Measurements from ENCODE around the gene NCAM1.

DNA sequence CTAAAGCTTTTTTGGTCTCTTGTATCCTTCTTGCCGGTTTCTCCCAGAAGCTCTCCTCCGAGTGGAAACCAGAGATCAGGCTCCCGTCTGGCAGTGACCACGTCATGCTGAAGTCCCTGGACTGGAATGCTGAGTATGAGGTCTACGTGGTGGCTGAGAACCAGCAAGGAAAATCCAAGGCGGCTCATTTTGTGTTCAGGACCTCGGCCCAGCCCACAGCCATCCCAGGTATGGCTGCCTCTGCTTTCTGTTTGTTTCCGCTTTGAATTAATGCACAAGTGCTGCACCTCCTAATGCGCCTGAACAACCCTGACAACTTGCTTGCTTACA is 298.8 kb downstream of the NCAM1 start:
- TF ChIP-seq SP1 (IDR thresholded peaks at IDR 0.05; ENCODE audit: low read depth) (no peak), YY1 (IDR thresholded peaks at IDR 0.05; ENCODE audit: extremely low read depth, insufficient replicate concordance, low read depth, low read length) (no peak), POLR2A (IDR thresholded peaks at IDR 0.05; ENCODE audit: borderline replicate concordance, extremely low read depth, insufficient read depth, insufficient read length) (no peak), POLR2AphosphoS5 (IDR thresholded peaks at IDR 0.05; ENCODE audit: low read depth, low read length) (no peak), EZH2 (IDR thresholded peaks at IDR 0.05) (no peak), ELF1 (IDR thresholded peaks at IDR 0.05; ENCODE audit: borderline replicate concordance, low read depth) (no peak), SIN3A (IDR thresholded peaks at IDR 0.05; ENCODE audit: low read depth) (no peak)
- TF ChIP-seq, protein P1, sequence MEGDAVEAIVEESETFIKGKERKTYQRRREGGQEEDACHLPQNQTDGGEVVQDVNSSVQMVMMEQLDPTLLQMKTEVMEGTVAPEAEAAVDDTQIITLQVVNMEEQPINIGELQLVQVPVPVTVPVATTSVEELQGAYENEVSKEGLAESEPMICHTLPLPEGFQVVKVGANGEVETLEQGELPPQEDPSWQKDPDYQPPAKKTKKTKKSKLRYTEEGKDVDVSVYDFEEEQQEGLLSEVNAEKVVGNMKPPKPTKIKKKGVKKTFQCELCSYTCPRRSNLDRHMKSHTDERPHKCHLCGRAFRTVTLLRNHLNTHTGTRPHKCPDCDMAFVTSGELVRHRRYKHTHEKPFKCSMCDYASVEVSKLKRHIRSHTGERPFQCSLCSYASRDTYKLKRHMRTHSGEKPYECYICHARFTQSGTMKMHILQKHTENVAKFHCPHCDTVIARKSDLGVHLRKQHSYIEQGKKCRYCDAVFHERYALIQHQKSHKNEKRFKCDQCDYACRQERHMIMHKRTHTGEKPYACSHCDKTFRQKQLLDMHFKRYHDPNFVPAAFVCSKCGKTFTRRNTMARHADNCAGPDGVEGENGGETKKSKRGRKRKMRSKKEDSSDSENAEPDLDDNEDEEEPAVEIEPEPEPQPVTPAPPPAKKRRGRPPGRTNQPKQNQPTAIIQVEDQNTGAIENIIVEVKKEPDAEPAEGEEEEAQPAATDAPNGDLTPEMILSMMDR (IDR thresholded peaks at IDR 0.05 in 2 of 3, conservative IDR thresholded peaks at IDR 0.05 in 1 of 3; ENCODE audit: borderline replicate concordance in 1 of 3, insufficient read depth in 1 of 3, low read depth in 2 of 3, low read length in 2 of 3), result no peak
- TF ChIP-seq, protein P2, sequence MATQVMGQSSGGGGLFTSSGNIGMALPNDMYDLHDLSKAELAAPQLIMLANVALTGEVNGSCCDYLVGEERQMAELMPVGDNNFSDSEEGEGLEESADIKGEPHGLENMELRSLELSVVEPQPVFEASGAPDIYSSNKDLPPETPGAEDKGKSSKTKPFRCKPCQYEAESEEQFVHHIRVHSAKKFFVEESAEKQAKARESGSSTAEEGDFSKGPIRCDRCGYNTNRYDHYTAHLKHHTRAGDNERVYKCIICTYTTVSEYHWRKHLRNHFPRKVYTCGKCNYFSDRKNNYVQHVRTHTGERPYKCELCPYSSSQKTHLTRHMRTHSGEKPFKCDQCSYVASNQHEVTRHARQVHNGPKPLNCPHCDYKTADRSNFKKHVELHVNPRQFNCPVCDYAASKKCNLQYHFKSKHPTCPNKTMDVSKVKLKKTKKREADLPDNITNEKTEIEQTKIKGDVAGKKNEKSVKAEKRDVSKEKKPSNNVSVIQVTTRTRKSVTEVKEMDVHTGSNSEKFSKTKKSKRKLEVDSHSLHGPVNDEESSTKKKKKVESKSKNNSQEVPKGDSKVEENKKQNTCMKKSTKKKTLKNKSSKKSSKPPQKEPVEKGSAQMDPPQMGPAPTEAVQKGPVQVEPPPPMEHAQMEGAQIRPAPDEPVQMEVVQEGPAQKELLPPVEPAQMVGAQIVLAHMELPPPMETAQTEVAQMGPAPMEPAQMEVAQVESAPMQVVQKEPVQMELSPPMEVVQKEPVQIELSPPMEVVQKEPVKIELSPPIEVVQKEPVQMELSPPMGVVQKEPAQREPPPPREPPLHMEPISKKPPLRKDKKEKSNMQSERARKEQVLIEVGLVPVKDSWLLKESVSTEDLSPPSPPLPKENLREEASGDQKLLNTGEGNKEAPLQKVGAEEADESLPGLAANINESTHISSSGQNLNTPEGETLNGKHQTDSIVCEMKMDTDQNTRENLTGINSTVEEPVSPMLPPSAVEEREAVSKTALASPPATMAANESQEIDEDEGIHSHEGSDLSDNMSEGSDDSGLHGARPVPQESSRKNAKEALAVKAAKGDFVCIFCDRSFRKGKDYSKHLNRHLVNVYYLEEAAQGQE (IDR thresholded peaks at IDR 0.05; ENCODE audit: low read depth), result no peak
